NCI-H1694 (cell line): ENCODE measurements around the gene IL19.
"Not testable (repeated sequence)": the region's sequence is repeated elsewhere in the genome, so short reads cannot be mapped to it uniquely, and the experiment has no call there.

ENCODE experiments used
- DNase-seq: peaks from one replicate; lab custom pipeline; 2025; lab: John Stamatoyannopoulos, UW

The IL19 gene

GRCh38 chr1:206776229-206776628 is 5.7 kb downstream of the IL19 start:
- no peak for DNase-seq

DNA sequence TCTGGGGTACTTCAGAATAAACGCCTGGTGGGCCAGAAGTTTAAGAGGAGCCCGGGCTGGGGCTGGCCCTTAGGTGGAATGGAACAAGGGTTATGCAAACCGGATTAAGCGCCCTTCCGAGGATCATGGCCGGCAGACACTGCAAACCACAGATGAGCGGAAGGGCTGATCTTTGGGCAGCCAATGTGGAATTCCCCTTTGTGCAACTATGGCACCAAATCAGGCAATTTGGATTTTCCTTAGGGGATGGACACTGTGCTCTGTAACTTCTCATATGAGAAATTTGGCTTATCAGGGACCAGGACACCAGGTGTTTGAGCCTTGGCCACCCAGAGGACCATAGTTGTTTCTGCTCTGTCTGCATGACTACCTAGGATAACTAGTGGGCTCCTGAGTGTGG is 7.5 kb downstream of the IL19 start:
- no peak for DNase-seq

DNA sequence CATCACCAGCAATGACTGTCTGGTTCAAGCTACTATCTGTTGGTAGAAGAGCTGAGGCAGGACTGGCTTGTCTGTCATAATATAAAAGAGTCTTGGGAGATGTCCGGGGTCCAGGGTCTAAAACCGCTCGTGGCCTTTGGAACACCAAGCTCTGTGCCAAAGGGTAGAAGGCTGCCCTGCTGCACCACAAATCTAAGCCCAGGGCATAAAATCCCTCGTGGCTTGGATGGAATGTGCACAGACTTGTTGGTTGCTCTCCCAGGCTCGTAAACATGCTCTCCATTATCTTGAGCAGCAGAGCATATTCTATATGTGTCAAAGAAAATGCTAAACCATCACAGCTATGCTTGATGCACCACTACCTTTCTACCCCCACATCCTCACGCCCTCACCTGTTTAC is 8.3 kb downstream of the IL19 start:
- not testable (repeated sequence) for DNase-seq

GRCh38 chr1:206779638-206780037 is 9.1 kb downstream of the IL19 start:
- no peak for DNase-seq

GRCh38 chr1:206782448-206782847 is 11.9 kb downstream of the IL19 start:
- no peak for DNase-seq

DNA sequence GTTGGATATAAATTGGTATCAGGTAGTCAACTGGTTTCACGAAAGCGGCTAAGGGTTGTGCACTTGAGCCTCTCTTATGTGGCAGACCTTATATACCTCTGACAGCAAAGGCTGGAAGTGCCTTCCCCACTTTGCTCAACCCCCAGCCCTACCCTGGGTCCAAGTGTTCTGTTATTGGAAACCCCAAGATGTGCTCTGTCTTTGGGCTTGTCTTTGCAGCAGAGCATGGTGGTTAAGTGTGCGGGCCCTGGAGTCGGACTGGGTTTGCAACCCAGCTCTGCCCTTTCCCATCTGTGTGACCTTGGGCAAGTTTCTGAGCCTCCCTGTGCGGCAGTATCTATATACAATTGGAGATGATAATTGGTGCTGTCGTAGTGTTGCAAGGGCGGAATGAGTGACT is 12.9 kb downstream of the IL19 start:
- DNase-seq: no peak

GRCh38 chr1:206784471-206784903 is 13.9 kb downstream of the IL19 start:
- DNase-seq: no peak

- DNase-seq: no peak
Observed at GRCh38 chr1:206785182-206785765, 14.7 kb downstream of the IL19 start.

GRCh38 chr1:206786212-206786886 is 15.8 kb downstream of the IL19 start:
- DNase-seq: no peak

GRCh38 chr1:206787891-206788290 is 17.3 kb downstream of the IL19 start:
- no peak for DNase-seq

DNA sequence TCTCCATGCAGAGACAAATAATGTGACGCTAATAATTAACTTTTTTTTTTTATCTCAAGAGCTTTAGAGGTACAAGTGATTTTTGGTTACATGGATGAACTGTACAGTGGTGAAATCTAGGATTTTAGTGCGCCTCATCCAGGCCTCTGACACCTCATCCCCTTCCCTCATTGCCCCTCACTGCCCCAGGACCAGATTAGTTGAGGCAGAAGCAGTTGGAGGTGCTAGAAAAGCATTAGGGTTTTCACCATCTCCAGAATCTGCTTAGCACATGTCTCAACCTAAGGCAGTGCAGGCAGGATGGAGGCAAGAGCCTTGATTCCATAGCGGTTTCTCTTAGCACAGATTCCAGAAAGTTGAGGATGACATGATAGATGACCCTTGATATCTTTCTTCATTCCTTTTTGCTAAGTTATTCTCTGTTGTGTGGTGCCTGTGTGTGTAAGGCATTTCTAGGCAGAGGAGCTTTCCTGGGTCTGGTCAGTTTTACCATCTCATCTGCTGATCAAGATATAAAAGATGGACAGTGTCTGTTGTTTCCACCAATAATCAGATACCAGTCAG is 18.0 kb downstream of the IL19 start:
- DNase-seq: no peak

DNA sequence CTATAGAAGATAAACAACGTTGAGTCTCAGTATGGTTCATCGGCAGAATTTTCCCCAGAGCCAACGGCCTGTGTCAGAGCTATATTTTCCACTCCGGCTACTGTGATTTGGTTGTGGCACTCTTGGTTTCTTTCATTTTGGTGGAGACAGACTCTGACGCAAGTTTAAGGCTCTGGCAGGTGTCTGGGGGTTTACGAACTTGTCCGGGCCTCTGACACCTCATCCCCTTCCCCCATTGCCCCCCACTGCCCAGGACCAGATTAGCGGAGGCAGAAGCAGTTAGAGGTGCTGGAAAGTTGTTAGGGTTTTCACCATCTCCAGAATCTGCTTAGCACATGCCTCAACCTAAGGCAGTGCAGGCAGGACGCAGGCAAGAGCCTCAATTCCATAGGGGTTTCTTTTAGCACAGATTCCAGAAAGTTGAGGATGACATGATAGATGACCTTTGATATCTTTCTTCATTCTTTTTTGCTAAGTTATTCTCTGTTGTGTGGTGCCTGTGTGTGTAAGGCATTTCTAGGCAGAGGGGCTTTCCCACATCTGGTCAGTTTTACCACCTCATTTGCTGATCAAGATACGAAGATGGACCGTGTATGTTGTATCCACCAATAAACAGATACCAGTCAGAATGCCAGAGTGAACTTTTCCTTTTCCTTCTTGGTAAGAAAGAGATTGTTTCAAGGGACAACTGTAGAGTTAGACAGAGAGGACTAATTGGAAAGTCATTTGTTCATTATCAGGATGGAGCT is 20.1 kb downstream of the IL19 start:
- DNase-seq: no peak

DNA sequence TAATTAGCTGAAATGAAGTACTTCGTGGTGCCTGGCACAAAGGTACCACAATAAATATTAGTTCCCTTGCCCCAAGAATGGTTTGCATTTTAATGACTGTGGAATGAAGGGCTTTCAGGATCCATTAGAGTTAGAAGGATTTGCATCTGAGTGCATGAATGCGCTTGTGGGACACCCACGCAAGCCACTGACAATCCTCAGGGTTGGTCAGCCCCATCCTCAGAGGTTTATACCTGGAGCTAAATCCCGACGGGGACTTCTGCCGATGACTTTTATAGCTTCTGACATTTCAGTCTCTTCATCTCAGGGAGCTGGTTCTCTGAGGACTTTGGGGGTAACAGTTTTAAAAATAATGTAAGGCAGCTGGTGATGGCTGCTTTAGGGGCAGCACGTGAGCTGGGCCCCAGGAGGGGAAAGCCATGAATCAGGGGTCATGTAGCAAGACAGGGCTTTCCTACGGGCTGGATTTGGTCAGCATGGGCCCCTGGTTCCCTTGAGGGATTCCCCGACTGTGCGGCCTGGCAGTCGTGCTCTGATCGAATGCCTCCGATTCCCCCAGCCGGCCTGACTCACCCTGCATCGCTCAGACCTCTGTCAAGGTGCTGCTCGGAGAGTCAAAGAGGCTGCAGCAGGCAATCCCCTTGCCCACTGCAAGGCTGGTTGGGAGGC is 22.5 kb downstream of the IL19 start:
- no peak for DNase-seq

DNA sequence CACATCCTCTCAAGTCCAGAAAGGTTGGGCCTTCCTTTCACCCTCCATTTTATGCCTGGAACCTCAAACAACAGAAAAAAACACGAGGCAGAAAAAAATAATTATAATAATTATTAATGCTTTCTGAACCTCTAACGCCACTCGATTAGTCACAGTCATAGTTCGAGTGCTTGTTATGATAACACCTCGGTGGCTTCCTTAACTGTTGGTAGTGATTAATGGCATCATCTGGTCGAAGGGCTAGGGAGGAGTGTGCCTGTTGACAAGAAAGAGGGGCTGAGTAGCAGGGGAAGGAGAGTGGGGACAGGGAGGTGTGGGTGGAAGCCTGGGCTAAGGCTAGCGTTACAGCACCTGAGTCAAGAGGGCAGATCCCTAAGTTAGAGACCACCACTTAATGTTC is 23.0 kb downstream of the IL19 start:
- no peak for DNase-seq

DNA sequence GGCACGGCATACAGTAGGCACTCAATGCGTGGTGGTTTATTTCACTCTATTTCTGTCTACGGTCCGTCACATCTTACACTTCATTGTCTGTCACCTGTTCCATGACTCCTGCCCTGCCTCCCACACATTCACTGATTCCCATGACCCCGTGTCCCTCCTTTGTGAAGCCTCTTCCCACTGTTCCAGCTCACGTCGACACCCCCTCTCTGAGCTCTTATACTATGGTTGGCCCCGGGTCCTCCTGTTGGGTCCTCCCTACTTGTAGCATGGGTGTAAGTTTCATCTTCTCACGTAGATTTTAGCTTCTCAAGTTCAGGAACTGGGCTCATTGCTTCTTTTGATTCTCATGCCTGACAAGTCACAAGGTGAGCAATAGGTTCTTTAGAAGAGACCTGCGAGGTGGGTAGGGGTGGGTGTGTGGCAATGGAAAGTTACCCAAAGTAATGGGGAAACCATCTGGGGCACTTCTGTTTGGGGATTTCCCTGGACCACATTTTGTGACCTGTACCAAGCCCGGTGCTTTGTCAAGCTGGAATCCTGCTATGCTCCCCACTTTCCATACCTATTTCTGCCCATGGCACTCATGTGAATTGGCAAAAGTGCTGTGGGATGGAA is 23.8 kb downstream of the IL19 start:
- DNase-seq: no peak

DNA sequence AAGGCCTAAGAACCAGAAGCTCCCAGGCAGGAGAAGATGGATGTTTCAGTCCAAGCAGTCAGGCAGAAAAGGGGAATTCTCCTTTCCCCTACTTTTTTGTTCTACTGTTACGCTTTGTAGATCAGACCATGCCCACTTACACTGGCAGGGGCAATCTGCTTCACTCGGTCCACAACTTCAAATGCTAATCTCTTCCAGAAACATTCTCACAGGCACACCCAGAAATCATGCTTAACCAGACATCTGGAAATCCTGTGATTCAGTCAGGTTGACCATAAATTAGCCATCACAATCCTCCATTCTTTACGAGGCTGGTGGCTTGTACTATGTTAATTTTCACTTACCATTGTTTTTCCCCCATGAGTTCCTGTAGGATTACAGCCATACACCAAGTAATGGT is 25.5 kb downstream of the IL19 start:
- no peak for DNase-seq

GRCh38 chr1:206796981-206797402 is 26.4 kb downstream of the IL19 start:
- DNase-seq: no peak

DNA sequence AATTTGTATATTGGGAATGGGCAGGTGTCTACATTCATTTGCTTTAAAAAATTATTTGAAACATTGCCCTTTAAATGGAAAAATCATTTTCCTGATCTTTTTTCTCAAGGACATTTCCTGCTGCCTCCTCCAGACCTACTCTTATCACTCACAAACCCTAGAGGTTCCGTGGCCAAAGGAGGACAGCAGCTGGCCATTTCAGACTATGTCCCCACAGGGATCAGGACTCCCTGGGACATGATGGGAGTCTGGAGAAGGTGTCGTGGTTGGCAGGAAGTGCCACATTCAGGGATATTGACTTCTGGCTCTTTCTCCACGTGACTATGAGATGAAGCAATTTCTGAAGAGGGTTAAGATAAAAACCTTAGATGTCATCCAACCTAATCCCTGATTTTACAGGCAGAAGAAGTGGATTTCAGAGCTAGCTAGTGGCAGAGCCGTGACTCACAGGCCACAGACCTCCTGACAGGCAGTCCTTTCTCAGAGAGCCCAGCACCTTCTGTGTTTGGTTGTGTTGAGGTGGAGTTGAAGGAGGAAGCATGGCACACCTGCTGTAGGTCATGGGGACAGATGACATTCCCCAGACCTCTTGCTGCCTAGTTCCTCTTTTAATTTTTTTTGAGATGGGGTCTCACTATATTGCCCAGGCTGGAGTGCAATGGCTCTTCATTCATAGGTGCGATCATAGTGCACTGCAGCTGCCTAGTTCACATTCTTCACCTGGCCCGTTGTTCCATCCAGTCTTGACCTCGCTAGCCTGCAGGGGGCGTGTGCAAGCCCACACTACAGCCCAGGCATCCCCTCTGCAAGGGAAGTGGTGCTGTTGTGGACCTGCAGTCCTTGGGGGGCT is 27.2 kb downstream of the IL19 start:
- DNase-seq: peak; percentile 5

DNA sequence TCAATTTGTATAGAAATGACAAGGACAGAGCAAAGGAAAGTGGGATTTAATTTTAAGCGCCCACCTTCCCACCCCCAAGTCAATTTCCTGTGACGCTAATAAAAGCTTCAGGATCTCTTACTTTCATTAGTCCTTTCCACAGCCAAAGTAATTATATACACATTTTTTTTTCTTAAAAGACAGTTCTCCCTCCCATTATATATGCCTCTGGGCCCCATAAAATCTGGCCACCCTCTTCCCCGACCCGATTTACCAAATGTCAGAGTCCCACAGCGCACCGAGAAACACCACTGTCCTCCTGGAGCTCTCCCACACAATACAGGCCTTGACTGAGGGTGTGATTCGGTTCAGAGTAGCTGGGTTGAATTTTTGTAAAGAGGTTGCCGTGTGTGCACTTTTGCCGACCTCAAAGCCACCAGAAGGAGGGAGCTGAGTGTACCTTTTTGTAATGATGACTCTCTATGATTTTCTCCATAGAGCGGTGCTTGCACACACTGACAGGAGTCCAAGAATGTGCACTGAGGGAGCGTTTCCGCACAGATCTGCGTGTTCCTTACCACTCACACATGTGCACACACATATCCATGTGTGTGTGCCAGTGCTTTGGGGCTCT is 27.9 kb downstream of the IL19 start:
- no peak for DNase-seq

GRCh38 chr1:206799311-206799710 is 28.7 kb downstream of the IL19 start:
- no peak for DNase-seq

- DNase-seq: no peak
Observed at GRCh38 chr1:206800411-206800810, 29.8 kb downstream of the IL19 start.
